ENCODE results near the gene GLUL. TPM values are rescaled to one million over a fixed set of nuclear protein-coding genes. Genes with fewer than 3 reads are reported as not detected.

The GLUL gene
- polyA plus RNA-seq, 3 donors: 506 to 1,423 (median 523) TPM

GRCh38 chr1:182332261-182333060 is 59.1 kb downstream of the GLUL start:
- H3K27ac ChIP-seq (ENCODE audit: low read depth in 1 of 2, low read length in 2 of 2): no peak overlapping the region
- no peak overlapping the region for H3K9ac ChIP-seq (ENCODE audit: insufficient read depth, low read length, poor library complexity, severe bottlenecking)
- no peaks in the 10 kb centered on the region for H3K79me2 ChIP-seq (ENCODE audit: insufficient read depth, low read length)
- no peak overlapping the region for H3K4me2 ChIP-seq (replicated peaks; ENCODE audit: extremely low read depth, low read length, poor library complexity, severe bottlenecking)
- intact Hi-C loops (cut with micrococcal nuclease): no loop called here
- Mint-ChIP-seq H3K27me3 (ENCODE audit: low read depth in 3 of 3) (peaks cover 0 to 6% (median 2%) of the 10 kb centered on the region in 3 donors), H3K9me3 (peaks cover 0 to 8% (median 2%) of the 10 kb centered on the region in 7 donors), H3K4me3 (no peak overlapping the region), H3K36me3 (no peaks in the 10 kb centered on the region), H3K4me1 (peaks cover 6% of the 10 kb centered on the region), H3K27ac (no peak overlapping the region)
- no peak for DNase-seq
- TF ChIP-seq CTCF (IDR thresholded peaks at IDR 0.05): no peak
- H3K4me3 ChIP-seq (replicated peaks in 1 of 3; ENCODE audit: low read depth in 2 of 3, low read length in 3 of 3): no peak overlapping the region
- WGBS (ENCODE audit: insufficient coverage): 95% methylated on average over 9 of the region's 13 CpGs
- H3K36me3 ChIP-seq (replicated peaks in 1 of 2; ENCODE audit: control insufficient read depth in 1 of 2, insufficient read depth in 2 of 2, low read length in 2 of 2): no peaks in the 10 kb centered on the region
- H3K4me1 ChIP-seq (ENCODE audit: control insufficient read depth in 1 of 2, insufficient read depth in 2 of 2, low read length in 2 of 2): peaks cover 0 to 3% of the 10 kb centered on the region in 2 donors
- no peaks in the 10 kb centered on the region for H4K20me1 ChIP-seq (ENCODE audit: insufficient read depth, low read length)
- no peaks in the 10 kb centered on the region for H3K9me3 ChIP-seq (replicated peaks in 1 of 2; ENCODE audit: control insufficient read depth in 1 of 2, insufficient read depth in 1 of 2, low read length in 2 of 2)
- H3K27me3 ChIP-seq (ENCODE audit: control insufficient read depth in 2 of 2, insufficient read depth in 2 of 2, low read length in 2 of 2): no peaks in the 10 kb centered on the region
- H2AFZ ChIP-seq (ENCODE audit: insufficient read depth, low read depth, low read length, poor library complexity, severe bottlenecking): no peak overlapping the region

Other genes starting within 250 kb of the GLUL start
- under 1 TPM in 1 of 3 donors, not detected in 2; 0.07 TPM for gene TEDDM1, start 8.9 kb upstream of the GLUL start, polyA plus RNA-seq
- gene RGSL1, start 58.4 kb upstream of the GLUL start, polyA plus RNA-seq: not detected
- 10 to 100 TPM in 1 of 3 donors, 1 to 10 TPM in 2; 6.9 to 12.3 (median 7.9) TPM for gene RNASEL, start 197.5 kb upstream of the GLUL start, polyA plus RNA-seq
- gene RGS16, start 212.6 kb upstream of the GLUL start, polyA plus RNA-seq: under 1 TPM in 2 of 3 donors, not detected in 1; 0.07 to 0.44 TPM

Measured in CD14-positive monocyte (primary cell).